ENCODE results near the gene CHN1.
A peak's percentile ranks its signal among the peaks of the same experiment; 100 is the strongest.

Gene CHN1

DNA sequence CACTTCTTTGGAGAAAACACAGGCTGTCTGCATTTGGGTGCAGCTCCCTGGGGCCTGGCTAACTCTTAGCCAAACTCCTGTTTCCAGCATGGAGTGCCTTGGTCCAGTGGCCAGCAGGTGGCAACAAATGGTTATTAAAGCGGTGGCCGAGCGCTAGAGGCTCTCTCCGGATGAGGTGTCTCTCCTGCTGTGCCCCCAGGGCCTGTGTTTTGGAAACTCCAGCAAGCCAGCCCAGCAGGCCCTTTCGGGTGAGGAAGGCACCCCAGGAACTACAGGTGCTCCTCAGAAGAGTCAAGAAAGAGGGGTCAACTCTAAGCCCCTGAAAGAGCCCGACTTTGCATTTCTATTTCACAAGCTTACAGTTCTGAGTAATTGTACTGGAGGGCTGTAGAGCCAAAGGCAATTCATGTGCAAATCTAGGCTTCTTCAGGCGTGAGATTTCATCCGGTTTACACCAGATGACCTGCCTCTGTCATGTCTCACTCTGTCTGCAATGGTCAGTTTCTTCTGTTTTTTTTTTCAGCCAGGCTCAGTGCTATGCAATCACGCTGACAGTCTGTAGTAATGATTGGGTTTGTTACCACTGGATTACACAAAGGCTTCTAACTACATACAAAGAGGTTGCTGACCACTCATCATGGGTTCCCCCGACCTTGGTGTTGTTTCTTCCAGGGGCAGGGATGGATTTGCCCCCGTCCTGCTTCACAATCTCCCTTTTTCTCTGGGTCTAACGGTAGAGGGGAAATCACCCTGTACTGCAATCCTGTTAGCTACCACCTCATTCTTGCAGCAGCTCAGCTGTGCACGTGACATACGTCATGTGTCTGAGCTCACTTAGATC, 233.3 kb downstream of the CHN1 start:
- Mint-ChIP-seq H3K27me3 (no peaks in the 10 kb centered on the region), H3K4me3 (no peak overlapping the region), H3K4me1 (ENCODE audit: low read depth) (peaks cover 18% of the 10 kb centered on the region), H3K36me3 (no peaks in the 10 kb centered on the region), H3K9me3 (ENCODE audit: low read depth) (no peaks in the 10 kb centered on the region), H3K27ac (no peak overlapping the region)

DNA sequence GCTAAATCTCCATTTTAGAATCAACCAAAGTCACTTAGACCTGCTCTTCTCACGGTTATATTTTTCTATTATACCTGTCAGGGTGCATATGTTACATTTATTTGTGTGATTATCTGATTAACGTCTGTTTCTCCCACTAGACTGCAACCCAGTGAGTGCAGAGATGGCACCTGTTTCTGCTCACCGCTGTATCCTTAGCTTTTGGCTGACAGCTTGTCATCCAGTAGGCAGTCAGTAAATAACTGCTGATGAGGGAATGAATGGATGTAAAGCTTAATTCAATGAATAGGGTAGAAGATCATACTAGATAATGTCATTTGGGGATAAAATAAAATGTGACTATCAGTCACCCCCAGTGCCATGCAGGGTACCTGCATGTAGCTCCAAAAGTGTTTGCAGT, 234.0 kb downstream of the CHN1 start:
- Mint-ChIP-seq H3K9me3 (ENCODE audit: low read depth) (no peaks in the 10 kb centered on the region), H3K4me3 (no peak overlapping the region), H3K27ac (no peak overlapping the region), H3K36me3 (no peaks in the 10 kb centered on the region), H3K4me1 (ENCODE audit: low read depth) (peaks cover 14% of the 10 kb centered on the region), H3K27me3 (no peaks in the 10 kb centered on the region)

DNA sequence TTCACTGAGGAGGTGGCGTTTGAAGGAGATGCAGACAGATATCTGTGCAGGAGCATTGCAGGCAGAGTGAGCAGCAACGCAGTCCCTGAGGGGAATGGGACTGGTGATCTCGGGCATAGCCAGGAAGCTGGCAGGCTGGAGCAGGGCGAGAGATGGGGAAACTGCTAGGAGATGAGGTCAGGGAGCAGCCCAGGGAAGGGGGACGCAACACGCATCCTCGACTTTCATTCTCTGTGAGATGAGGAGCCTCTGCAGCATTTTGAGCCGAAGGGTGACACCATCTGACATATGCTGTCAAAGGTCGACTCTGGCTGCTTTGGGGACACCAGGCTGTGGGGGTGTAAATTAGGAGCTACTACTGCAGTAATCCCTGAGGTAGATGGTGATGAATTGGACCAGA, 236.6 kb downstream of the CHN1 start:
- Mint-ChIP-seq H3K9me3 (ENCODE audit: low read depth) (no peaks in the 10 kb centered on the region), H3K27me3 (no peaks in the 10 kb centered on the region), H3K4me1 (ENCODE audit: low read depth) (peaks cover 8% of the 10 kb centered on the region), H3K27ac (no peak overlapping the region), H3K36me3 (no peaks in the 10 kb centered on the region), H3K4me3 (no peak overlapping the region)

DNA sequence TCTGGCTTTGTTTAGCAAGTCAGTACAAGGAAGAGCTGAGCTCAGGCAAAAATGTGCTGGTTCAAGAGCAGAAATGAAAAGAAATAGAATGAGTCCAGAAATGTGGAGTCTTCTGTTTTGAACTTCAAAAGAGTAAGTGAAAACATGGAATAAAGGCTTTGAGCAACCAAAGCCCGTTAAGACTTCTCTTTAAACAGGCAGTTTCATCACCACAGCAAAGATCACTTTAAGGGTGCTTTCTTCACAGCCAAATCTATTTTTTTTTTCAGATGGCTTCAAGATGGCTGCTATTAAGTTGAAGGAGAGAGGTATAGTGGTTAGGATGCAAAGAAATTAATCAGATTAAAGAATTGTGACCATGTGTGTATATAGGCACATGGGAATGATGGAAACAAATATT, 238.9 kb downstream of the CHN1 start:
- Mint-ChIP-seq H3K27ac (no peak overlapping the region), H3K4me3 (no peak overlapping the region), H3K9me3 (ENCODE audit: low read depth) (no peaks in the 10 kb centered on the region), H3K36me3 (no peaks in the 10 kb centered on the region), H3K4me1 (ENCODE audit: low read depth) (peaks cover 12% of the 10 kb centered on the region), H3K27me3 (no peaks in the 10 kb centered on the region)

DNA sequence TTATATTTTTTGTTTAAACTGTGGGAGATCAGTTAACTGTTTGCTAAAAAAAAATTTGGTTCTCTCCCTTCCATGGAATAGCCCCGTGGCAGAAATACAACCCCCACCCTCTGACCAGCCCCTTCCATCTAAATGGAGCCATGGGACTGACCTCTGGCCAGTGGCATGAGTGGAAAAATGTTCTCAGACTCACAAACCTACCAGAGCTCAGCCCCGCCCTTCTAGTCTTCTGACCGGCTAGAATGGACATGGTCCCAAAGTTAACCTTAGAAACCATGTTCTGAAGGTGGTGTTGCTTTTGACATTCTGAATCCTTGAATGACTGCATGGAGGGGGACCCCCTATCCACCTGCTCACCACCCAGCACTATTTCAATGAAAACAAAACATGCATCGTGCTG, 239.6 kb downstream of the CHN1 start:
- Mint-ChIP-seq H3K27me3 (no peaks in the 10 kb centered on the region), H3K27ac (no peak overlapping the region), H3K9me3 (ENCODE audit: low read depth) (no peaks in the 10 kb centered on the region)

DNA sequence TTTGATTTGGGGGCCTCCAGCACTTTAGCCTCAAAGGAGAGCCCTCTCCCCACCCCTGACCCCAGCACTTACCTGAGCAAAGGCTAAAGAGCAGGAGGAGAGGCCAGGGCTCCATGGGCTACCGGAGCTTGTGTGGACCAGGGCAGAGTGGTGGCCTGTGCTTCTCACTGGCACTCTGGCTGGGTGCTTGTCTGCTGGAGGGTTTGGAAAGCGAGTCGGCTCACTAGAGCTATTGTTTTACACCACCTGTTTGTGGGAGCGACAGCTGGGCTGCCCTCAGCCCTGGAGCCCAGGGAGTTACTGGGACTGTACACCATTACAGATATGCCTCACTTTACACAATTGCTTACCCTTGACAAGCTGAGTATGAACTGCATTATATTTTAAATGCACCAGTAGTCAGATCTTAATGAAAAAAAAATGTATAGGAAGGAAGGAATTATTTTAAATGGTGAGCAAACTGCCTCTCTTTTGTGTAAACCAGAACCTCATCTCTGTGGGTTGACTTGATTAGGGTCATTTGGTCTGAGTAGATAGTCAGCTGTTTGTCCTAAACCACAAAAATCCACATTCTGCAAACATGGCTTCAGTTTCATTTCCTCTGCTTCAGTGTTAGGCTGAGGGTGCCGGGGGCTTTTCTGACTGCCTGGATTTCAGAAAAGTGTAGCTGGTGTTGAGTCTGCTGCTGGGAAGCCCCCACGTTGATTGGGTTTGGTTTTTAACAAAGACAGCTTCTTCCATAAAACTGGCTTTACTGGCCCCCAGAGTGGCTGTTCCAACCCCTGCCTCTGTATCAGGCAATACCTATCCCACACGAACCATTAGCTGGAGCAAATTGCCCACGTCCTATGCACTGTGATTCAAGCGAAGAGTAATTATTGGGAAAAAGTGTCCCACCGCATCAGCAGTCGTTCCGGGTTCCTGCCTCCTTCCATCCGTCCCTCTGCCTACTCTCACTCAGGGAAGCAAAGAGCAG, 240.6 kb downstream of the CHN1 start, which contains the start of gene CHRNA1:
TSS of gene CHRNA1 (minus strand) at position 193 of the 976 bp plus-strand sequence. CDS start at position 115, 78 bp downstream.
- no peak within 1 kb of the TSS for H3K27ac Mint-ChIP-seq

More for the DNA sequence above, 239.6 kb downstream of the CHN1 start:
- H3K4me1 Mint-ChIP-seq (ENCODE audit: low read depth) = peaks cover 12% of the 10 kb centered on the region
- no peaks in the 10 kb centered on the region for H3K36me3 Mint-ChIP-seq
- no peak overlapping the region for H3K4me3 Mint-ChIP-seq

DNA sequence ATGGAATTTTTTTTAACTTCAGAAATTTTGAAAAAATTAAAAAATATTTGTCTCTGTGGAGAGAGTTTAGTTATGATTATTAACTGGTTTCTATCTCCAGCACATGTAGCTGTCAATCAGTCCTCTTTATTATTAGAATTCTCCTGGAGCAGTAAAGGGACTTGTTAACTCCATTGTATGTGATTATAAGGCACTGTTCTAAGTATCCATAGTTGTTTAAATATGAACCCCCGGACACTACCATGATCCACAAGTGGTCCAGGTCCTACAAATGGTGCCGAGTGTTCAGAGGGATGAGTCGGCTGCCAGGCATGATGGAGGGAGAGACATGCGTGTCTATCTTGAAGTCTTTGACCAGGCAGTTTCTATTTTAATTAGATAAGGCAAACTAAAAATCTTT, 241.4 kb downstream of the CHN1 start:
- H3K4me3 Mint-ChIP-seq = no peak overlapping the region
- H3K27me3 Mint-ChIP-seq = no peaks in the 10 kb centered on the region
- peaks cover 12% of the 10 kb centered on the region for H3K4me1 Mint-ChIP-seq (ENCODE audit: low read depth)
- H3K27ac Mint-ChIP-seq = no peak overlapping the region
- H3K9me3 Mint-ChIP-seq (ENCODE audit: low read depth) = no peaks in the 10 kb centered on the region
- H3K36me3 Mint-ChIP-seq = no peaks in the 10 kb centered on the region

More for the DNA sequence above, 240.6 kb downstream of the CHN1 start, which contains the start of gene CHRNA1:
- no peaks in the 10 kb centered on the region for H3K36me3 Mint-ChIP-seq
- H3K4me1 Mint-ChIP-seq (ENCODE audit: low read depth) = peaks cover 12% of the 10 kb centered on the region
- H3K9me3 Mint-ChIP-seq (ENCODE audit: low read depth) = no peaks in the 10 kb centered on the region
- H3K27me3 Mint-ChIP-seq = no peaks in the 10 kb centered on the region
- no peak within 1 kb of the TSS for H3K4me3 Mint-ChIP-seq

DNA sequence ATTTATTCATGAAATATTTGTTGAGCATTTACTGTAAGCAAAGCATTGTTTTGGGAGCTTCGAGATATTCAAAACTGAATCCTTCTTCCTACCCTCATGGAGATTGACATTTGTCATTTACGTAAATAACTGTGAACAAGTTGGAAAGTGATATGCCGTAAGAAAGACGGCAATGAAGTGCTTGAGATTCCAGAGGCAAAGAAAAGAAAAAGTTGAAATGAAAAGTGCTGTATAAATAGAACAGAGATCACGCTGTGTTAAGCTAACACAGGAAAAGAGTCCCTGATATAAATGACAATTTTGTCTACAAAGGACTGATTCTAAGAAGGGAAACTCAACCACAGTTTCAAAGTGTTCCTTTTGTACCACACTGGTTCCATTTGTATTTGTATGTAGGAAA, 242.7 kb downstream of the CHN1 start:
- Mint-ChIP-seq H3K27ac (no peak overlapping the region), H3K9me3 (ENCODE audit: low read depth) (no peaks in the 10 kb centered on the region), H3K4me1 (ENCODE audit: low read depth) (peaks cover 12% of the 10 kb centered on the region), H3K36me3 (no peaks in the 10 kb centered on the region), H3K27me3 (peaks cover 1% of the 10 kb centered on the region), H3K4me3 (no peak overlapping the region)

DNA sequence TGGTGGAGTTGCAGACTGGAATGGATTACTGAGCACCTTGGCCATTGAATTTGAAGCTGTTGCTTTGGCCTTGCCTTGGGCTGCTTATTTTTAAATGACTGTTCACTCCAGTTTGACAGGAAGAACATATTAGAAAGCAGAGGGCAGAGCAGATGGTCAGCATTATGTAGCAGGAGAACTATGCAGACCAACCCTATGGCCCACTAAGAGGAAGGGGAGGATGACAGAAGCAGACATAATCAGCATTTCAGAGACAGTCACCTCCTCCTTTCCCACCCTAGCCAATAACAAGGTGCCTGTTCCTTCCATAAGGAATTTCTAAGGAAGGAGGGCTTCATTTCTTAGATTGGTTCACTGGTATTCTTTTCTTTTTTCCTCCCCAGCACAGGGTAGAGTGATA, 243.3 kb downstream of the CHN1 start:
- no peak overlapping the region for H3K4me3 Mint-ChIP-seq
- H3K4me1 Mint-ChIP-seq (ENCODE audit: low read depth) = peaks cover 12% of the 10 kb centered on the region
- H3K9me3 Mint-ChIP-seq (ENCODE audit: low read depth) = no peaks in the 10 kb centered on the region
- H3K27me3 Mint-ChIP-seq = peaks cover 1% of the 10 kb centered on the region
- H3K27ac Mint-ChIP-seq = peak overlapping the region; percentile 54
- no peaks in the 10 kb centered on the region for H3K36me3 Mint-ChIP-seq

DNA sequence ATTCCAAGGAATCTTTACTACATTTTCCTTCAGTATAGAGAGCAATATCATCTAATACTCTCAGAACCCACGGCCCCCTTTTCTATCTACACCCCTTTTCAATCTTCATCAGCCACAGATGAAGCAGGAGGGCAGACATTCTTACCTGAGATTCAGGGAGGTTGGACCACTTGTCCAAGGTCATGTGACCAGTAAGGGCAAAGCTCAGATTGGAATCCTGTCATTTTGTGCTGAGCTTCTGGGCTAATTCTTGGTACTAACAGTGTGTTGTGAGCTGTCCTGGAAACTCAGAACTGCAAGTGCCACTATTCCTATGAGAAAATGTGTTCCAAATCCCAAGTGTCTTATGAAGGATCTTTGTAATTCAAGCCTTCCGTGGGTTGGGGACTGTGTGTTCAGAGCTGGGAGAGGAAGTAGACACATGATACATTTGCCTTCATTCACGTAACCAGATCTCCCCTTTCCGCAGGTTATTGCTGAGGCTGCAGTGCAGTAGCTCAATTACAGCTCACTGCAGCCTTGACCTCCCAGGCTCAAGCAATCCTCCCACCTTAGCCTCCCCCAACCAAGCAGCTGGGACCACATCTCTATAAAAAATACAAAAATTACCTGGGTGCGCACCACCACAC, 244.2 kb downstream of the CHN1 start:
- no peaks in the 10 kb centered on the region for H3K36me3 Mint-ChIP-seq
- H3K4me1 Mint-ChIP-seq (ENCODE audit: low read depth) = peaks cover 12% of the 10 kb centered on the region
- no peak overlapping the region for H3K27ac Mint-ChIP-seq
- H3K9me3 Mint-ChIP-seq (ENCODE audit: low read depth) = no peaks in the 10 kb centered on the region
- peaks cover 1% of the 10 kb centered on the region for H3K27me3 Mint-ChIP-seq
- no peak overlapping the region for H3K4me3 Mint-ChIP-seq

DNA sequence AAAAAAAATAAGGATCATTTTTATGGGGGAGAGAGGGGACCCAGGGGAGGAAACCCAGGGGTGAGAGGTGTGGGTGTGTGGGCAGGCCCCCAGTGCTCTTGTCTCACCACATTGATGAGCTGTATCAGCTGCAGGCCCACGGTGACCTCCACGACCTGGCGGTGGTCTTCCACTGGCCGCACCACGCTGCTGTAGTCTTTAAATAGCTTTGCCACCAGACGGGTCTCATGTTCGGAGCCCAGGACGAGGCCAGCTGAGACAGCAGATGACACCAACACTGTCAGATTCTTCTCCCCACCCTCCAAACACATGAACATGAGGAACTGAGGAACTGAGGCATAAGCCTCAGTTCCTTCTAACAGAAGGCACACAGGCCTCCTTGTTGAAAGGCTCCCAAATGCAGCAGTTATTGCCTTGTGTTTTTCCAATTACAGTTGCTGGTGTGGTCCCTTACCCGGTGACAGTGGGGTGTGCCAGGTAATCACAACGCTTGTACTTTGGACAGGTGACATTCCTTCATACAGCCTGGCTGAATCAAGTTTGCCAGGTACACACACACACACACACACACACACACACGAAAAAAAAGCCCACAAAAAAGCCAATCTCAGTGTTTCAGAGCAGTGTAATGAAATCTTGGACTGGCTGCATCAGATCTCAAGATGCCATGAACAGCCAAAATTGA, 245.7 kb downstream of the CHN1 start:
- no peaks in the 10 kb centered on the region for H3K9me3 Mint-ChIP-seq (ENCODE audit: low read depth)
- H3K4me1 Mint-ChIP-seq (ENCODE audit: low read depth) = peaks cover 12% of the 10 kb centered on the region
- H3K4me3 Mint-ChIP-seq = no peak overlapping the region
- no peaks in the 10 kb centered on the region for H3K36me3 Mint-ChIP-seq
- no peak overlapping the region for H3K27ac Mint-ChIP-seq
- peaks cover 1% of the 10 kb centered on the region for H3K27me3 Mint-ChIP-seq

DNA sequence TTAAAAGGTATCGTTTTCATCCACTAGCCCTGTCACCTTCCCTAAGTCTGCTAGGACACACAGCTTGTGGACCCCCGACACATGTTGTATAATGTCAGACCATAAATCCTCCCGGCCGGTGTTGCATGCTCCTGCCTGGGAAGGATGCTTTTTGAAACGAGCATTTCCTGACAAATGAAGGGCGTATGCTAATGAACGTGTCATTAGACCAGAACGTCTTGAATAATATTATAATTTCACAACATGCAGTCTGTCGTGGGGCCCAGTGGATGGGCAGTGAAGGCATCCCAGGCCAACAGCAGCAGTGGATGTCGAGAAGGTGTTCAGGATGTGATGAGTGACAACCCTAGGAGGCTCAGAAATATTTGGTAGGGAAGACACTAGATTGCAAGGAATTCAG, 248.4 kb downstream of the CHN1 start:
- no peak overlapping the region for H3K27ac Mint-ChIP-seq

DNA sequence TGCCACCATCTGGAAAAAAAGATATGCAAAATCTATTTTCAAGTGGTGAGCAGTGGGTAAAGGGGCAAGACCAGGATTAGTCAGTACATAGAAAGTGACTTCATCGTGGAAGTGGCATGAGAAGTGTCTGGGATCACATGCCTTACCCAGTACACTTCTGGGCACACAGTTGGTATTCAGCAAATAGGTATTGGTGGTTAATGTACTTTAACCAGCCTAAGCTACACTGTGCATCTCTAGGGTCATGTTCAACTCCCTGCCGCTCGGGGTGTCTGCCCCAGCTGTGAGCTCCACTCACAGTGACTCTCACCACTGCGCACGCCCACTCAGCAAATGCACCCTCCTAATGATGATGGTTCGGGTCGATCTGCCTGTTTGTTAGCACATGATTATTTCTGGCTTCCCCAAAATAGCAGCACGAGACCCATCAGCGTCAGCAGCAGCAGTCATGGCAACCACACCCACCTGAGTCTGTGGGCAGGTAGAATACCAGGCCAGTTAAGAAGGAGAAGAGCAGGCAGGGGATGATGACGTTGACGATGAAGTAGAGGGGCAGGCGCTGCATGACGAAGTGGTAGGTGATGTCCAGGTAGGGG, 252.0 kb downstream of the CHN1 start:
- Mint-ChIP-seq H3K36me3 (no peaks in the 10 kb centered on the region), H3K4me1 (ENCODE audit: low read depth) (peaks cover 32% of the 10 kb centered on the region), H3K4me3 (no peak overlapping the region), H3K27me3 (peaks cover 1% of the 10 kb centered on the region), H3K27ac (peak overlapping the region; percentile 64), H3K9me3 (ENCODE audit: low read depth) (no peaks in the 10 kb centered on the region)

More for the DNA sequence above, 248.4 kb downstream of the CHN1 start:
- no peak overlapping the region for H3K4me3 Mint-ChIP-seq
- no peaks in the 10 kb centered on the region for H3K9me3 Mint-ChIP-seq (ENCODE audit: low read depth)
- H3K36me3 Mint-ChIP-seq = no peaks in the 10 kb centered on the region
- H3K4me1 Mint-ChIP-seq (ENCODE audit: low read depth) = peaks cover 12% of the 10 kb centered on the region
- peaks cover 1% of the 10 kb centered on the region for H3K27me3 Mint-ChIP-seq
